ENCODE data around the gene ZNF646. TPM values are rescaled to one million over a fixed set of nuclear protein-coding genes. Genes with fewer than 3 reads are reported as not detected.

The ZNF646 gene
- total RNA-seq, 1 donor, result 18.5 TPM

DNA sequence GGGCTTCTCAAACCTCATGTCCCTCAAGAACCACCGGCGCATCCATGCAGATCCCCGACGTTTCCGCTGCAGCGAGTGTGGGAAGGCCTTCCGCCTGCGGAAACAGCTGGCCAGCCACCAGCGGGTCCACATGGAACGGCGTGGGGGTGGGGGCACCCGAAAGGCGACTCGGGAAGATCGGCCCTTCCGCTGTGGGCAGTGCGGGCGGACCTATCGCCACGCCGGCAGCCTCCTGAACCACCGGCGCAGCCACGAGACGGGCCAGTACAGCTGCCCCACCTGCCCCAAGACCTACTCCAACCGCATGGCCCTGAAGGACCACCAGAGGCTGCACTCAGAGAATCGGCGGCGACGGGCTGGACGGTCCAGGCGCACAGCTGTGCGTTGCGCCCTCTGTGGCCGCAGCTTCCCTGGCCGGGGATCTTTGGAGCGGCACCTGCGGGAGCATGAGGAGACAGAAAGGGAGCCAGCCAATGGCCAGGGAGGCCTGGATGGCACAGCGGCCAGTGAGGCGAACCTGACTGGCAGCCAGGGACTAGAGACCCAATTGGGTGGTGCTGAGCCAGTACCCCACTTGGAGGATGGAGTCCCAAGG is 5.9 kb downstream of the ZNF646 start:
- peak; percentile 27 for DNase-seq (ENCODE audit: insufficient read length, low spot score, missing footprints)
- Histone ChIP-seq H3K27me3 (ENCODE audit: insufficient read depth, low read length) (no peaks in the 10 kb centered on the region), H4K20me1 (ENCODE audit: insufficient read depth, low read length) (peaks cover 5% of the 10 kb centered on the region), H3K4me1 (ENCODE audit: insufficient read depth, low read length) (peaks cover 3% of the 10 kb centered on the region), H3K79me2 (ENCODE audit: insufficient read depth, low read length) (peaks cover 72% of the 10 kb centered on the region), H2AFZ (ENCODE audit: low read length) (no peak overlapping the region), H3K4me3 (ENCODE audit: insufficient read depth, low read length) (no peak overlapping the region), H3K36me3 (ENCODE audit: insufficient read depth, low read length) (peaks cover 45% of the 10 kb centered on the region), H3K4me2 (ENCODE audit: insufficient read depth, low read length) (no peak overlapping the region), H3K27ac (ENCODE audit: low read depth, low read length) (no peak overlapping the region), H3K9me3 (ENCODE audit: low read depth, low read length) (no peaks in the 10 kb centered on the region)
- TF ChIP-seq CTCF (IDR thresholded peaks at IDR 0.05; ENCODE audit: extremely low read depth, low read depth, low read length), result no peak

DNA sequence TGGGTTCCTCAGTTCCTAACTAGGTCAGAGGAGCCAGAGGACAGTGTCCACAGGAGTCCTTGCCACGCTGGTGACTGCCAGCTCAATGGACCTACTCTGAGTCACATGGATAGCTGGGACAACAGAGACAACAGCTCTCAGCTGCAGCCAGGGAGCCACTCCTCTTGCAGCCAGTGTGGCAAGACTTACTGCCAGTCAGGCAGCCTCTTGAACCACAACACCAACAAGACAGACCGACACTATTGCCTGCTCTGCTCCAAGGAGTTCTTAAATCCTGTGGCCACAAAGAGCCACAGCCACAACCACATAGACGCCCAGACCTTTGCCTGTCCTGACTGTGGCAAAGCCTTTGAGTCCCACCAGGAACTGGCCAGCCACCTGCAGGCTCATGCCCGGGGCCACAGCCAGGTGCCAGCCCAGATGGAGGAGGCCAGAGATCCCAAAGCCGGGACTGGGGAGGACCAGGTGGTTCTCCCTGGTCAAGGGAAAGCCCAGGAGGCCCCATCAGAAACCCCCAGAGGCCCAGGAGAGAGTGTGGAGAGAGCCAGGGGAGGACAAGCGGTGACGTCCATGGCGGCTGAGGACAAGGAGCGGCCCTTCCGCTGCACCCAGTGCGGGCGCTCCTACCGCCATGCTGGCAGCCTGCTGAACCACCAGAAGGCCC is 6.7 kb downstream of the ZNF646 start:
- Histone ChIP-seq H4K20me1 (ENCODE audit: insufficient read depth, low read length) (peaks cover 2% of the 10 kb centered on the region), H3K27ac (ENCODE audit: low read depth, low read length) (no peak overlapping the region), H3K9me3 (ENCODE audit: low read depth, low read length) (no peaks in the 10 kb centered on the region), H3K36me3 (ENCODE audit: insufficient read depth, low read length) (peaks cover 45% of the 10 kb centered on the region), H3K4me1 (ENCODE audit: insufficient read depth, low read length) (no peaks in the 10 kb centered on the region), H2AFZ (ENCODE audit: low read length) (no peak overlapping the region), H3K27me3 (ENCODE audit: insufficient read depth, low read length) (no peaks in the 10 kb centered on the region), H3K79me2 (ENCODE audit: insufficient read depth, low read length) (peaks cover 65% of the 10 kb centered on the region), H3K4me3 (ENCODE audit: insufficient read depth, low read length) (no peak overlapping the region), H3K4me2 (ENCODE audit: insufficient read depth, low read length) (no peak overlapping the region)
- DNase-seq (ENCODE audit: insufficient read length, low spot score, missing footprints), result peak; percentile 52
- no peak for TF ChIP-seq CTCF (IDR thresholded peaks at IDR 0.05; ENCODE audit: extremely low read depth, low read depth, low read length)

DNA sequence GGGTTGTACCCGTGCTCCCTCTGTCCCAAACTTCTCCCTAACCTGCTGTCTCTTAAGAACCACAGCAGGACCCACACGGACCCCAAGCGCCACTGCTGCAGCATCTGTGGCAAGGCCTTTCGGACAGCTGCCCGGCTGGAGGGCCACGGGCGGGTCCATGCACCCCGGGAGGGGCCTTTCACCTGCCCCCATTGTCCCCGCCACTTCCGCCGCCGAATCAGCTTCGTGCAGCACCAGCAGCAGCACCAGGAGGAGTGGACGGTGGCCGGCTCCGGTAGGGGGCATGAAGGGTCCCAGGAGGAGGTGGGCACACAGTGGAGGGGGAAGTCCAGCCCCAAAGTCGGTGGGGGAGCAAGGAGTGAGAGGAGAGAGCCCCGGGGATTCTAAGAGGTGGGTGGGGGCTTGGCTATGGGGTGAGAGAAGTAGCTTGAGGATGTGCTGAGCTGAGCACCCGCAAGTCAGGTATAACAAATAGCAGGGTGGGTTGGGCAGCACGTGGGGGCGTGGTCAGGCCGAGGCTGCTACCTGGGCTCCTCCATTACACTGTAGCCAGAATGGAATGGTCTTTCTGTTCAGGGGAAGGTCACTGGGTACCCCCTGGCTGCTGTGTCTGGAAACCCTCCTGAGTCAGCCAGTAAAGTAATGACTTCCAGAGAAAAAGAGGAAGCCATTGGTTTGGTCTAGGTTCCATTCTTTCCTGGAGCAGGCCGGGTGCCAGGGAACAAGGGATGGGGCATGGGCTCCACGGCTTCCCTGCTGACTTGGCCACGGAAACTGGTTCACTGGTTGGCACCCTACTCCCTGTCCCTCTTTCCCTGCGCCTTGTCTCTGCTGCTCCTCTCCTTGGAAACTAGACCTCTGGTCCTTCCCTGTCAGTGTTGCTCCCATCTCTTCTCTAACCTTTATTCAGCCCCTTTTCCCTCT is 7.5 kb downstream of the ZNF646 start:
- peak; percentile 72 for DNase-seq (ENCODE audit: insufficient read length, low spot score, missing footprints)
- no peaks in the 10 kb centered on the region for H3K4me1 ChIP-seq (ENCODE audit: insufficient read depth, low read length)
- peaks cover 57% of the 10 kb centered on the region for H3K79me2 ChIP-seq (ENCODE audit: insufficient read depth, low read length)
- no peak for TF ChIP-seq CTCF (IDR thresholded peaks at IDR 0.05; ENCODE audit: extremely low read depth, low read depth, low read length)
- no peaks in the 10 kb centered on the region for H3K9me3 ChIP-seq (ENCODE audit: low read depth, low read length)
- H2AFZ ChIP-seq (ENCODE audit: low read length), result no peak overlapping the region
- H3K4me3 ChIP-seq (ENCODE audit: insufficient read depth, low read length), result no peak overlapping the region
- H3K4me2 ChIP-seq (ENCODE audit: insufficient read depth, low read length), result no peak overlapping the region
- peaks cover 40% of the 10 kb centered on the region for H3K36me3 ChIP-seq (ENCODE audit: insufficient read depth, low read length)
- H3K27ac ChIP-seq (ENCODE audit: low read depth, low read length), result no peak overlapping the region
- H3K27me3 ChIP-seq (ENCODE audit: insufficient read depth, low read length), result no peaks in the 10 kb centered on the region
- H4K20me1 ChIP-seq (ENCODE audit: insufficient read depth, low read length), result peaks cover 2% of the 10 kb centered on the region

Data from osteoblast (primary cell).